ENCODE data around the gene MCTP1.

Gene MCTP1

GRCh38 chr5:94691291-94691690 lies 593.6 kb downstream of the MCTP1 start:
- in situ Hi-C loops (cut with MboI; ENCODE audit: low pct_unique_long_range_greater_than_20kb, low sequenced_read_pairs, unreplicated experiment) = no loop called here
- no peak for DNase-seq (ENCODE audit: low spot score)
- no peak for TF ChIP-seq CTCF (IDR thresholded peaks at IDR 0.05; ENCODE audit: extremely low read depth, insufficient read depth, missing control alignments)

- TF ChIP-seq CTCF (IDR thresholded peaks at IDR 0.05; ENCODE audit: extremely low read depth, insufficient read depth, missing control alignments) = no peak
- no peak for DNase-seq (ENCODE audit: low spot score)
- in situ Hi-C loops (cut with MboI; ENCODE audit: low pct_unique_long_range_greater_than_20kb, low sequenced_read_pairs, unreplicated experiment) = no loop called here
Measured at GRCh38 chr5:94690778-94691177, 594.1 kb downstream of the MCTP1 start.

DNA sequence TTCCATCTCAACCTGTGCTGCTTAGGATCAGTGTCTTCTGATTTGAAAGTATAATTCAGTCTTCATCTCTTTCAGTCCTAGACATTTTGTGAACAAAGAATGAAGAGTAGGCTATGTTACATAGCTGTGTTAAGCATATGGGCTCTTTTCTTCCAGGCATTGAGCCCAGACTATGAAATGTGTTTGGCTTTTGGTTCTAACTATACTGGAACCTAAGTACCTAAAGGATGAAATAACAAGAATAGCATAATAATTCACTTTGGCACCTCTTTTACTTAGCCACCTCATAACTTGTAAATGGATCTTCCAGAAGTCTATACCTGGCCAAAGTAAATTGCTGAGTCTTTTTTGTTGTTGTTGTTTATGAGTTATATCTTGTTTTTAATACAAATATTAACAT lies 595.0 kb downstream of the MCTP1 start:
- no peak for DNase-seq (ENCODE audit: low spot score)
- in situ Hi-C loops (cut with MboI; ENCODE audit: low pct_unique_long_range_greater_than_20kb, low sequenced_read_pairs, unreplicated experiment) = no loop called here
- no peak for TF ChIP-seq CTCF (IDR thresholded peaks at IDR 0.05; ENCODE audit: extremely low read depth, insufficient read depth, missing control alignments)

DNA sequence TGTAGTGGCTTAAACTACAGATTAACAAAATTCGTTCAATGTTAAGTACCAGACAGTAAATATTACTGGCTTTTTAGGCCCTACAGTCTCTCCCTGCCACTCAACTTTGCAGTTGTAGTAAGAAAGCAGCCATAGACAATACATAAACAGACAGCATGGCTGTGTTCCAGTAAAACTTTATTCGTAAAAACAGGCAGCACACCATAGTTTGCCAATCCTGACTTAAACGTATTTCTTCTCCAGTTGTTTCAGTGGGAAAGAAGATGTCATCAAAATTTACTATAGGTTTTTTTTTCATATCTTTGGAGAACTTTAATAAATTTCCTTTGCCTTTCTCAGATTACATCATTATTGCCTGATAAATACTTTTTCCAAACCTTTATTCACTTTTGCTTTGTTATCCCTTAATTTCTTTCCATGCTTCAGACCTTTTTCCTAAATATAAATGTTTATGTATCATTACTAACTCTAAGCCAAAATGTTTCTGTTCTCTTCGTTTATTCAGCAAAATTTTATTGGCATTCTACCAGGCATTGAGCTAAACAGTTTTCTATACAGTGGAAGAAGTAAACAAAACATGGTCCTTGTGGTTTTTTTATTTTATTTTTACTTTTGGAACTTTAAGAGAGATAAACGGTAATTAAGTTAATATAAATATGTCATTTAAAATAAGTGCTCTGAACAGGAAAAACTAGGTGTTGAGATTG lies 601.9 kb downstream of the MCTP1 start:
- in situ Hi-C loops (cut with MboI; ENCODE audit: low pct_unique_long_range_greater_than_20kb, low sequenced_read_pairs, unreplicated experiment) = no loop called here
- TF ChIP-seq CTCF (IDR thresholded peaks at IDR 0.05; ENCODE audit: extremely low read depth, insufficient read depth, missing control alignments) = no peak
- DNase-seq (ENCODE audit: low spot score) = no peak

DNA sequence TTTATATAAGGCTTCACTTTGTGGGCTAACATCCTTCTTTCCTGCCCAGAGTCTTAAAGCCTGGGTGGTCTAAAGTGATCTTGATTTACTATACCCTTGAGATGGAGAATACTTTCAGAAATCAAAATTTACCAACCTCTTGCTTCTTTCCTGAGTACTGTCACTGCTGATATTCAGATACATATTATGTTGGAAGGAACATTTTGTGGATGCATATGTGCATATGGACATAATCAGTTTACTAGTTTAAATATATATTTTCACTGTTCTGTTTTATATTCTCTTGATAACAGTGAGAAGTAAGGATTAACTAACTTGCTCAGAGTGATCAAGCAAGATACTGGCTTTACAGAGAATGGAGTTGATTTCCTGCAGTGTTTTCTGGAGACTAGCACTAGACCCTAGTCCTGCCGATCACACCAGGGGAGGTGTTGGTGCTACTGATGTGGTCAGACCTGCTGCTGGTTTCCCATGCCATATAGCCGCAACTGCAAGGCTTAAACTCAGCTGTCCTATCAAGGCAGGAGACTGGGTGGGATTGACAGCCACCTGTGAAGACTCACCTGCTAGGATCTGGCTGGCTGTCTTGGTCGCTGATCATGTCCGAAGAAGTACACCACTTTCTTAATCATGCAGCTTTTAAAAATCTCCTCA lies 608.8 kb downstream of the MCTP1 start:
- TF ChIP-seq CTCF (IDR thresholded peaks at IDR 0.05; ENCODE audit: extremely low read depth, insufficient read depth, missing control alignments) = no peak
- no peak for DNase-seq (ENCODE audit: low spot score)
- in situ Hi-C loops (cut with MboI; ENCODE audit: low pct_unique_long_range_greater_than_20kb, low sequenced_read_pairs, unreplicated experiment) = no loop called here

GRCh38 chr5:94674490-94675382 lies 610.2 kb downstream of the MCTP1 start:
- in situ Hi-C loops (cut with MboI; ENCODE audit: low pct_unique_long_range_greater_than_20kb, low sequenced_read_pairs, unreplicated experiment) = no loop called here
- DNase-seq (ENCODE audit: low spot score) = no peak
- no peak for TF ChIP-seq CTCF (IDR thresholded peaks at IDR 0.05; ENCODE audit: extremely low read depth, insufficient read depth, missing control alignments)
